ENCODE results near the gene CPXM2.

CPXM2 gene

DNA sequence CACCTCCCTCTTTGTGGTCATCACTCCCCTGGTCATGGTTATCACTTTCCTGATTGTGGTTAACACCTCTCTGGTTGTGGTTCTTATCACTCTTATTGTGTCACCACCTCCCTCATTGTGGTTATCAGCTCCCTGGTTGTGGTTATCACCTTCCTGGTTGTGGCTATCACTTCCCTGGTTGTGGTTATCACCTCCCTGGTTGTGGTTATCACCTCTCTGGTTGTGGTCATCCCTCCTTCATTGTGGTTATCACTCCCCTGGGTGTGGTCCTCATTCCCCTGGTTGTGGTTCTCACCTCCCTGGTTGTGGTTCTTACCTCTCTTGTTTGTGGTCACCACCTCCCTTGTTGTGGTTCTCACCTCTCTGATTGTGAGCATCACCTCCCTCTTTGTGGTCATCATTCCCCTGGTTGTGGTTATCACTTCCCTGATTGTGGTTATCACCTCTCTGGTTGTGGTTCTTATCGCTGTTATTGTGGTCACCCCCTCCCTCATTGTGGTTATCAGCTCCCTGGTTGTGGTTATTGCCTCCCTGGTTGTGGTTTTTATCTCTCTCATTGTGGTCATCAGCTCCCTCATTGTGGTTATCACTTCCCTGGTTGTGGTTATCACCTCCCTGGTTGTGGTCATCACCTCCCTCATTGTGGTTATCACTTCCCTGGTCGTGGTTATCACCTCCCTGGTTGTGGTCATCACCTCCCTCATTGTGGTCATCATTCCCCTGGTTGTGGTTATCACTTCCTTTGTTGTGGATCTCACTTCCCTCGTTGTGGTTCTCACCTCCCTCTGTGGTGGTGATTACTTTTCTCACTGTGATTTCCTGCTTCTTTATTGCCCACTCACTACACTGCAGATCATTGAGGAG, 118.7 kb downstream of the CPXM2 start:
- no peak for DNase-seq (ENCODE audit: low read depth)

DNA sequence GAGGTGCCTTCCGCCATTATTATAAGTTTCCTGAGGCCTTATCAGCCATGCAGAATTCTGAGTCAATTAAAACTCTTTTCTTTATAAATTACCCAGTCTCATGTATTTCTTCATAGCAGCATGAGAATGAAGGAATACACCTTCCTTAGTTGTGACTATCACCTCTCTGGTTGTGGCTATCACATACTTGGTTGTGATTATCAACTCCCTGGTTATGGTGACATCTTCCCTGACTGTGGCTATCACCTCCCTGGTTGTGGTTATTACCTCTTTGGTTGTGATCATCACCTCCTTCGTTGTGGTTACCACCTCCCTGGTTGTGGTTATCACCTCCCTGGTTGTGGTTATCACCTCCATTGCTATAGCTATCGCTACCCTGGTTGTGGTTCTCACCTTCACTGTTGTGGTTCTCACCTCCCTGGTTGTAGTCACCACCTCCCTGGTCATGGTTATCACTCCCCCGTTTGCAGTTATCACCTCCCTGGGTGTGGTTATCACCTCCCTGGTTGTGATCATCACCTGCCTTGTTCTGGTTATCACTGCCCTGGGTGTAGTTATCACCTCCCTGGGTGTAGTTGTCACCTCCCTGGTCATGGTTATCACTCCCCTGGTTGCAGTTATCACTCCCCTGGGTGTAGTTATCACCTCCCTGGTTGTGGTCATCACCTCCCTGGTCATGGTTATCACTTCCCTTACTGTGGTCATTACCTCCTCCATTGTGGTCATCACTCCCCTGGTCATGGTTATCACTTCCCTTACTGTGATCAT, 119.5 kb downstream of the CPXM2 start:
- DNase-seq (ENCODE audit: low read depth): no peak

DNA sequence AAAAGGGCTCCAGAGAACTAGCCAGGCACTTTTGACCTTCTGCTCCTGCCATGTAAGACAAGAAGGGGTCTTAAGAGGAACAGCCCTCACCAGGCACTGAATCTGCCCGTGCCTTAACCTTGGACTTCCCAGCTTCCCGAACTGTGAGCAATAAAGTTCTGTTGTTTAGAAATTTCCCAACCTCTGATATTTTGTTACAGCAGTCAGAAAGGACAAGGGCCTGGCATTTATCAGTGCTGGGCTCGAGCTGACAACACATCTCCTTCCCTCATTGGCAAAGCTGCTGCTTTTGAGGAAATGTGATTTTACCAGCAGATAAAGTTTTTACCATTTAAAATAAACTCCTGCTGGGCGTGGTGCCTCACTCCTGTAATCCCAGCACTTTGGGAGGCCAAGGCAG, 122.0 kb downstream of the CPXM2 start:
- DNase-seq (ENCODE audit: low read depth): peak; percentile 14

DNA sequence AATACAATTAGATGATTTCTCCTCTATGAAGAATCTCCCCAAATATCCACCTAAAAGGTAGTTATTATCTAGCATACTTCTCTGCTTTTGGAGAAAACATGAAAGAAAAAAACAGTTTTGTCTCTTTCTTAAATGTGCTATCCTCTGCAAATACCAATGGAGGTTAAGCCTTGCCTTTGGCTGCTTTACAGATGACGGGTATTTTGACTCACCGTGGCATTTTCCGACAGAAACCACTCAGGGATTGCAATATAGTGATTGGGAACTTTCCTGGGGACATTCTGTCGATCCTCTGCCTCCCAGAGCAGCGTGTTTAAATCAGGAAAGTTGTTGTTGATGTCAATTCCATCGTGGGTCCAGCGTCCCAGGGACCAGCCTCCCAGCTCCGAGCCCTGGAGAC, 124.8 kb downstream of the CPXM2 start:
- DNase-seq (ENCODE audit: low read depth): no peak

DNA sequence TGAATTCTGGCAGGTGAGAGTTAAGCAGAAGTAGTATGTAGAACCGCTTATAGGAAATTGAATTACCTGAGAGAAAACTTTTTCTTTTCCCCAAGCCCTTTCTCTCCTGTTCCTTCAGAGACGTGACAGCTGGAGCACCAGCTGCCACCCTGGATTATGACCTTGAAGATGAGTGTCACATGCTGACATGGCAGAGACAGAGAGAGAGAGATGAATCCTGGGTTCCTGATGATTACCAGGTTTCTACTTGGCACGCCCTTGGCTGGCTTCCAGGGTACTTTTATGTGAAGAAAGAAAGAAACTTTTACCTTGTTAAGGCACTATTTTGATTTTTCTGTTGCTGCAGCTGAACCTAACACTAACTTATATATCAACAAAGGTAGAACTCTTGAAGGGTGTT, 125.6 kb downstream of the CPXM2 start:
- DNase-seq (ENCODE audit: low read depth): no peak

DNA sequence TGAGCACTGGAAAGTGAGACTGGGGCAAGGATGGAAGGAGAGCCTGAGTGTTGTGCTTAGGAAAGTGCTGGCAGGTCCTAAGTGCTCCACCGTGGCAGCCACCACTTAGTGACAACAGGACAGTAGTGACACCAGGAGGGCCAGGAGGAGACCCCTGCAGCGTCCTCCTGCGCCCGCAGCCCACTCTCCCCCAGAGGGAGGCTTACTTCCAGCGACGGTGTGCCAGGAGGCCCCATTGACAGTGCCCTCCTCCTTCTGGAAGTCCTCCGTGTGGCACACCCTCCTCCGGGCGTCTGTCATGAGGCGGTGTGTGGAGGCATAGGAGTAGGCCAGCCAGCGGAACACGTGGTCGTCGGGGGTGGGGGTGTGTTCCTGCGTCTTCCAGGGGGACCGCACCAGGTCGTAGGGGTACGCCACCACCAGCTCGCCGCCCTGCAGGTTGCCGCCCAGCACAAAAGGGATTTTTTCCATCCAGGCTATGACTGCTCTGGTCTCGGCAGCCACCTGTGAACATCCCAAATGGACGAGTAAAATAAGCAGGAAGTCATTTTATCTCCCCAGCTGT, 129.9 kb downstream of the CPXM2 start:
- DNase-seq (ENCODE audit: low read depth): no peak

DNA sequence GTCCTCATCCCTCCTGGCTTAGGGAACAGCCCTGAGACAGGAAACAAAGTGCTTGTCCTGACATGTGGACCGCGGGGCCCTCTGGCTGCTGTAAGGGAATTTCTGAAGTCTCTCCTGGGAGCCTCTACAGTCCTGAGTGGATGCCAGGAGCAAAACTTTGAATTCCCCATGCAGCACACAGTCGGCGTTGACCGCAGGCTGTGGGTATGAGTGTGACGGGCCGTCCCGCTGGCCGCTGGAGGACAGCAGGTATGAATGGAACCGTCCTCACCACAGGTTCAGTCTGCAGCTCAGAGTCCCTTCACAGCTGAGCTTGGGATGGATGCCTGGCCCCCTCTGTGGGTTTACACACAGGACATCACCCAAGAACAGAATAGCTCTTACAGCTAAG, 130.6 kb downstream of the CPXM2 start:
- no peak for DNase-seq (ENCODE audit: low read depth)

DNA sequence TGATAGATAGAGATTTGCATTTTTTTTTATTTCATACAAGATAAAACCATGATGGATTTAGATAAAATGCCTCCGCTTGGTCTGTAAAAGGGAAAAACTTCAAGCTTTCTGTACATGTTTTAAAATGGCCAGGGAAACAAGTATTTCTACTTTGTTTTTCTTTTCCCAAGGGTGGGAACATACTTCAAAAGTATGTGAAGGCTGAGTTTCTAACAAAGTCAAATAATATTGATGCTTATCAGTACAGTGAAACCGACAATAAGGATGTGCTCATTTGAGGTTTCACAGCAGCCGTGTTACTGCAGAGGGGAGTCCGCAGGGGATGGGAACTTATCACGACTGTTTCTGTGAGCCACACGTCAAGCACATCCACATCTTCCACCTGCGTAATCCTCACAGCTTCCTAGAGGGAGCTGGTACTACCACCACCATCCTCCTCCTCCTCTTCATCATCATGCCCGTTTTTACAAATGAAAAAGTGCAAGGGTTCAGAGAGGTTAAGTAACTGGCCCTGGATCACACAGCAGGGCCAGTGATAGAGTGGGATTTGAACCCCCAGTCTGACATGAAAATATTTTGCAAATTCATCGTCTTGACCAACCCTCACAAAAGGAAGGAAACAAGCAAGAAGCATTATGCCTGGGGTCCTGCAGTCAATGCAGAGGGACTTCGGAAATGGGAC, 131.1 kb downstream of the CPXM2 start:
- DNase-seq (ENCODE audit: low read depth): no peak

DNA sequence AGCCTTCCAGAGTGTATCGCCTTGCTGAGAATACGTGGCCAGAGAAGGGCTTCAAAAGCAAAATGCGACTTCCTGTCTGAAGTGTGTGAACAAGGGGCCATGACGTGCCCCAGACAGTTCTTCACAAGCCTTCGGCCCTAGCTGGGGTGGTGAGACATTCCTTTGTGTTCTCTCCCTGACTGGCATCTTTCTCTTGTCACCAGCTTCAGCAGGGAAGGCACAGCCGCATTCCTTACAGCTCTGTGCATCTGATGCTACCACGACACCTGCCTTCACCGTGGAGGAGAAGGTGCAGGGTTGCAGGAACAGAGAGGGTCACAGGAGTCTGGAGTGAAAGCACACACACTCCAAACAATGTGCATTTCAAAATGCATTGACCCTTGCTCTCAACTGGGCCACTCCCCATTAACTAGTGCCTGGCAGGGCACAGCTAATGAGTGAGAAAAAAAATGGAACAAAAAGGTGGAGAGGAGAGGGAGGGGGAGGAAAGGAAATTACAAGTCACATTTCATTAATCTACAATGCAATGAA, 132.0 kb downstream of the CPXM2 start:
- DNase-seq (ENCODE audit: low read depth): no peak

DNA sequence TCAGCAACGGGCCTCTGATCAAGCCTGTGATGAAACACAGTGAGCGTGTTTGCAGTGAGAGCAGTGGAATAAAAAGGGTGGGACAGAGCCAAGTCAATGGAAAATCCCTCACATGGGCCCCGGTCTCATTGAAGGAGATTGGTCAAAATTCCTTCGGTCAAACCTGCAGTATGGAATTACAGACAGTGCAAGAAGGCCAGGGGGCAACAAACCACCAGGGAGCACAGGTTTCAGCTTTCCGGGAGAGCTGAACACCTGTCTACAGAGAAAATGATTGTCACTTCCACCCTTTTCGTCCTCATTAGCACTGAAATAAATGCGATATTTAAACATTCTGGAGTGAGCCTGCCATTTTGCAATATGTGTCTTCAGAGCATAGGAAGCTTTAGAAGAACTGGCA, 132.6 kb downstream of the CPXM2 start:
- no peak for DNase-seq (ENCODE audit: low read depth)

DNA sequence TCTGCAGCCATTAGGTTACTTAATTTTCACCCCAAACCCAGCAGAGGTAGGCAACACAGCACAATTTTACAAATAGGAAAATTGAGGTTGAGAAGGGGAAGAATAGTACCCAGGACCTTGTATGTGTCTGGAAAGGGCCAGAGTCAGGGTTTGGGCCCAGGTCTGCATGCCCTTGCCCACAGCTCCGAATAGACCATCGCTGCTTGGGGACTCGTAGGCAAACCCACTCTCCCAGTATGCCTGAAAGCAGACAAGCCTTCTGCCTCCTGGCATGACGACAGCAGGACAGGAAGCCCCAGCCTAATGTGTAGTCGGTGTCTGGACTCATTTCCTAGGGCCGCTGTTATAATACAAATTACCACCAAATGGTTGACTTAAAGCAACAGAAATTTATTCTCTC, 133.8 kb downstream of the CPXM2 start:
- DNase-seq (ENCODE audit: low read depth): no peak

DNA sequence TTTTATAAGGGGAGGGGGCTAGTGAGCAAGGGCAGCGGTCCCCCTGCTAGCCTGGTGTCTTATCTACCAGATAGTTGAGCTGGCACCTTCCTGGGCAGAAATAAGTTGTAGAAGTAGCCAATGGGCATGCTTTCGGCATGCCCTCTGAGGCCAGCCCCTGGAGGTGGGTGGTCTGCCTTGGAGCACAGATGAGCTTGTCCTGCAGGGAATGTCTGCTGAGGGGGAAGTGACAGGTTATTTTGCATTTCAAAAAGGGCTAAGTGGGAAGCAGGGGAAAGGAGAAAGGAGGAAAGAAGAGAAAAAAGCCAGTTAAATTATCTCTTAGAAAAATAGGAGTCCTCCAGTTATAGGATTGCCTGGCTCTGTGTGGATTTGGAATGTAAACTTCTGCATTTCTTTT, 136.5 kb downstream of the CPXM2 start:
- DNase-seq (ENCODE audit: low read depth): no peak

DNA sequence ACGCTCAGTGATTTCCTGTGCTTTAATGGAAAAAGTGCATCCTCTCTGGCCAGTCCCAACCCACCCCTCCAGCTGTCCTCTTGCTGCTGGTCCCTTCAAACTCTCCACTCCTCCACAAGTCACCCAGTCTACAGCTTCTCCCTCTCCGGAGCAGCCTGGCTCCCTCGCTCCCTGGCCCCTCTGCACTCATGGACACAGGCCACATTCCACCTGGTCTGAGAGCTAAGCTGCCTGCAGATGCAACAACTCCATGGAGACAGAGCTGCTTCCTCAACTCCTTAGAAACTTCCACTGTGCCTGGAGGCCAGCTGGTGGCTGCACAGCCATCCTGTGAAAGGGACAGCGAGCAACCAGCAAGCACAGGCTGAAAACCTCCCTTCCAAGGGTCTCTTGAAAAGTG, 137.5 kb downstream of the CPXM2 start:
- DNase-seq (ENCODE audit: low read depth): no peak

DNA sequence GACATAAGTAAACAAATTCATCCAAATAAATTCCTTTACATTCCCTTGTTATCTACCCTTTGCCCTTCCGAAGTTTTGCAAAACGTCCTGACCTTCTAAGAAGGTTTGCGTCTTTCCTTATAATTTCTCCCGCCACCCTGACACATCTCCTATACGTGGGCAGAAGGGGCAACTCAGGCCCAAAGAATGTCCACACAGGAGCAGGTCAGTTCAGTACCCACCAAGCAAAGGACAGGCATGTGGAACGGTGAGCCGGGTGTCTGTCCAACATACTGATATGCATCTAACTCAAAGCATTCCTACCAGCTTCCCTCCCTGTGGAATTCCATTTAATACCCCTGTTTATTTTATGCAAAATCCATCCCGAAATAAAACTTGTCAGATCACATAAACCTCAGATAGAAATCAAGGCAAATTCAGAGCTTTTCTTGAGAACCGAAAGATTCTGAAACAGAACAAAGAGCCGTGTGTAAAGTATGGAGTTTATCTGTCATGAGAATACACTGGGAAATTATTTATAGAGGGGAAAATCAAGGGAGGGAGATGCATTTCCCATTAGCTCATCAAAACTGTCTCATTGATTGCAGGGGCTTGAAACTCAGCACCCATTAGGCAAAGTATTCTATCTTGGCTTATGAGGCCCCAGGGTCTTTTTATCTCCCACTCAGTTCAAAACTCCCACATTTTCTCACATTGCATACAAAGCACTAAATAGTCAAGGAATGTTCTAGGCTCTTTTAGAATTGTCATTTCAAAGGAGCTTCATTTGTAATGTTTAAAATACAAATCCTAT, 140.1 kb downstream of the CPXM2 start:
- no peak for DNase-seq (ENCODE audit: low read depth)

DNA sequence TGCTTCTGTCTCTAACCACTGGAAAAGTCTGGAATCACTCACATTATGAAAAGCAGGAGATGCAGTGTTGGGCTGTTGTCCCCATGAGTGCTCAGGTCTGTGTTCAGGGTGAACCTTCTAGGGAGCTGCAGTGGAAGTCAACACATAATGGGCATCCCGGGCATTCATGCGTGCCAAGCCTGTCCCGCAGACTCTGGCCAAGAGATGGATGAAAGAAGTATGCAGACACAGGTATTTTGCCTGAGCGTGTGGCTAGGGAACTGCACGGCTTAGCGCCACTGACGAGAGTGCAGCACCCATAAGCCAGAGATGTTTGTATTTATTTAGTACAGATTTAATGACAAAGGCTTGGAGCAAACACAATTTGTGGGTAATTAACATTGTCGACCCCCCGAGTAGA, 140.7 kb downstream of the CPXM2 start:
- DNase-seq (ENCODE audit: low read depth): no peak

DNA sequence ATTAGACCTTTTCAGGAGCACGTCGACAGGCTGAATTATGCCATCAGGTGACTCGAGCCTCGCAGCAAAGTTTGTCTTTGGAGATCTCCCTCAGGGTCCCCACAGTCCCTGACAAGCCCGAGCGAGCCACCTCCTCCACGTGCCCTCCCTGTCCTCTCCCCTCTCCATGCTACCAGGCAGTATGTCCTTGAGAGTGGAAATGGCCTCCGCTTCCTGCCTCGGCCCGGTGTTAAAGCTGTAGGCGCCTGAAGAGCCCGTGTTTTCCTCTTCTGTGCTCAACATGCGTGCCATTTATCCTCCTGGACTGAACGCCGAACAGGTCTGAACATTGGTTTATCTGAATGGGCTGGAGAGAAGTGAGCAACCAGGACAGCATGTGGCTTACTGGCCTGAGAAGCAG, 142.9 kb downstream of the CPXM2 start:
- no peak for DNase-seq (ENCODE audit: low read depth)

DNA sequence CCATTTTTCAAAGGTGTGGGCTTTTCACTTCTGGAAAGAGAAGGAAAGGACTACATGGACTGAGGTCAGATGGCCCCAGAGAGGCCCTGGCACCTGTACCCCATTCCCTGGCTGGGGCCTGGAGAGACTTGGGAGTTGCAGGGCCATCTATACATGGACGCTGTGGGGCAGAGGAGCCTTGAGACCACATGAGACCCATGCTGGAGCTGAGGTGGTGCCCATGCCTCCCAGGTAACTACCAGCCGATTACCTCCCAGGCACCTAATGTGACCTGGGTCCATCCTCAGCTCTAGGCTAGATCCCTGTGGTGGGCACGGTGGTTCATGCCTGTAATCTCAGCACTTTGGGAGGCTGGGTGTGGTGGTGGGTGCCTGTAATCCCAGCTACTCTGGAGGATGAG, 144.2 kb downstream of the CPXM2 start:
- DNase-seq (ENCODE audit: low read depth): no peak

DNA sequence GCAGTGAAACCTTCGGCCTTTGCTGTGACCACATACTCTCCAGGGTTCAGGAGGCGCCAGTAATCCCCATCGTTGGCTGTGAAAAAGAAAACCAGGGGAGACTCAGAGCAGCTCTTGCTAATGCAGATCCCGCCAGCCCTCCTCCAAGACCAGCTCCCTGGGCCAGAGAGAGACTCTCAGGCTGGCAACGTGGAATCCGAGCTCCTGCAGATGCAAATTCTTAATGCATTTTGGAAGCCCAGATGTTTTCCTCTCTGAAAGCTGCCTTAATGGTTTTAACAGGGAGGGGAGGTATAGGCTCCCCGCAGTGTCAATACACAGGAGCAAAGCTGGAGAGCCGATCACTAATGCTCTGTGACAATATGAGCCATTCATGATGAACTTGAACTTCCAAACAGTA, 144.7 kb downstream of the CPXM2 start:
- DNase-seq (ENCODE audit: low read depth): no peak

DNA sequence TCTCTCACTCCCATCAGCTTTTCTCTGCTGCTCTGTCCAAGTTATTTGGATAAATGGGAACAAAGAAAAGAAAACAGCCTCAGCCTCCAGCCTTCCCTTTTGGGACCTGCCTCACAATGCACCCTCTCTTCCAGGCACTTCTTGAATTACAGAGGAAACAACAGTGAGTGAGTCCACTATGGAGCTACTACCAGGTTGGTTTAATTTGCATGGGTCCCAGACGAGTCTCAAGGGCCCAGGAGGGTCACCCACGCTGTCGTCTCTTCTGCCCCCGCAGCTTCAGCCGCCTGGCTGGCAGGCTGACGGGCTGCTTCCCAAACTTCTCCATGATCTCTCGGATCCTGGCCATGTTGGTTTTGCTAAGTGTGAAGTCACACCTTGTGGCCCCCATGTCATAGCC, 145.1 kb downstream of the CPXM2 start:
- no peak for DNase-seq (ENCODE audit: low read depth)

DNA sequence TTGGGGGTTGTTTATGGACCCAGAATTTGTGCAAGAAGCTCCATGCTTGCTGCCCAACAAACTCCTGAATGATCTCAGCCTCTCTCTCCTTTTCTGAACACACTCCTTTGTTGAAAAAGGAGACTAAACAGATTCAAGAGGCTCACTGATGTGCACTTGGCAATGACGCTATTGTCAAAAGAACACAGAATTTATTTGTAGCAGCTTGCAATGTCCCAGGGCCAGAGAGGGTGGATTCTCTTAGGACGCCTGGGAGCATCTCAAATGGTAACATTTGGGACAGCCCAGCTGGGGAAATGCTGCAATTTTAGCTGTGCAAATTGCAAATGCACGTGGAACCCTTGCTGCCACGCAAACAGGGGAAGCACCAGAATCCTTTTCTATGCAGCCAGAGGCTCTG, 145.5 kb downstream of the CPXM2 start:
- no peak for DNase-seq (ENCODE audit: low read depth)

DNA sequence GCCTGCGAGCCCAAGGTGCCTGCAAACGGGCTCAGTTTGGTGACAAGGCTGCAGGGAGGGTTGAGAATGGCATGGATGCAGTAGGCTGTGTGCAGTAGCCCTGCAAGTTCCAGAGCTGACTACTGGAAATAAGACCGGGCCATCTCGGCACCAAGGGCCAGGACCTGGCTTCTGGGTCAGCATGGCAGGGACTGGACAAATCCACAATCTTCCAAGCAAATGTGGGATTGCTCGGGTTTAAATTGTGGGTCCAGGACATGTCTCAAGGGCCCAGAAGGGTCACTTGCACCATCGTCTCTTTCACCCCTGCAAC, 147.4 kb downstream of the CPXM2 start:
- no peak for DNase-seq (ENCODE audit: low read depth)
